WTC11 (cell line): ENCODE results near the gene ABCD2. TPM values are rescaled to one million over a fixed set of nuclear protein-coding genes. Genes with fewer than 3 reads are reported as not detected.

Experiments
- ATAC-seq: fragments of 200-7000 bp; cut with Tn5 transposase; 2 replicates; pipeline ENCODE4 v1.10.0; 2021; ENCODE audit warnings: mild to moderate bottlenecking, moderate library complexity
- CTCF ChIA-PET: fragments of 300-600 bp; sonication (Branson Sonifier 250); formaldehyde crosslinking; loops from one replicate; lab custom pipeline; 2021; ENCODE audit warnings: antibody characterized with exemption; lab: Charles Lee
- POLR2A ChIA-PET: fragments of 350-600 bp; sonication (Branson Sonifier 250); formaldehyde crosslinking; loops from one replicate; lab custom pipeline; 2021; ENCODE audit warnings: antibody characterized with exemption; lab: Charles Lee
- DNase-seq: peaks from one replicate; pipeline ENCODE4 v3.0.0; 2021; ENCODE audit warnings: low spot score
- H3K27ac Mint-ChIP-seq: 2 replicates; pipeline ENCODE4 v1.8.0; 2021; ENCODE audit warnings: mixed read lengths
- H3K27me3 Mint-ChIP-seq: 2 replicates; pipeline ENCODE4 v1.8.0; 2021; ENCODE audit warnings: low read depth, mild to moderate bottlenecking, moderate library complexity, mixed read lengths
- H3K36me3 Mint-ChIP-seq: 2 replicates; pipeline ENCODE4 v1.8.0; 2021; ENCODE audit warnings: mixed read lengths
- H3K4me1 Mint-ChIP-seq: 2 replicates; pipeline ENCODE4 v1.8.0; 2022; ENCODE audit warnings: mixed read lengths
- H3K4me3 Mint-ChIP-seq: 2 replicates; pipeline ENCODE4 v1.8.0; 2021; ENCODE audit warnings: mild to moderate bottlenecking, moderate library complexity, mixed read lengths
- H3K9me3 Mint-ChIP-seq: 2 replicates; pipeline ENCODE4 v1.8.0; 2021; ENCODE audit warnings: mixed read lengths
- CREM ChIP-seq: sonication (generic); formaldehyde crosslinking; IDR thresholded peaks from 2 replicates; pipeline ENCODE4 v1.8.1; 2022; ENCODE audit warnings: mild to moderate bottlenecking, missing genetic modification reagents, moderate library complexity
- EMX1 ChIP-seq: fragments of 250-450 bp; sonication (Bioruptor Pico); IDR thresholded peaks from 2 replicates; pipeline ENCODE4 v1.8.0; 2021; ENCODE audit warnings: mild to moderate bottlenecking
- ETV6 ChIP-seq: sonication (generic); formaldehyde crosslinking; IDR thresholded peaks from 2 replicates; pipeline ENCODE4 v1.8.1; 2022; ENCODE audit warnings: mild to moderate bottlenecking, missing genetic modification reagents
- GTF2I ChIP-seq: fragments of 250-450 bp; sonication (Bioruptor Pico); conservative IDR thresholded peaks from 2 replicates; pipeline ENCODE4 v1.4.0; 2021; ENCODE audit warnings: mild to moderate bottlenecking
- JUN ChIP-seq: sonication (generic); formaldehyde crosslinking; IDR thresholded peaks from 2 replicates; pipeline ENCODE4 v1.8.0; 2023; ENCODE audit warnings: mild to moderate bottlenecking, missing genetic modification reagents
- KAT7 ChIP-seq: sonication (generic); formaldehyde crosslinking; IDR thresholded peaks from 2 replicates; pipeline ENCODE4 v1.8.1; 2023; ENCODE audit warnings: missing genetic modification reagents, mild to moderate bottlenecking, borderline replicate concordance
- MXD4 ChIP-seq: fragments of 250-450 bp; sonication (Bioruptor Pico); IDR thresholded peaks from 2 replicates; pipeline ENCODE4 v1.8.0; 2021; ENCODE audit warnings: mild to moderate bottlenecking, moderate library complexity, borderline replicate concordance
- NR1H2 ChIP-seq: sonication (generic); formaldehyde crosslinking; IDR thresholded peaks from 2 replicates; pipeline ENCODE4 v1.9.0; 2021; ENCODE audit warnings: mild to moderate bottlenecking, moderate library complexity, missing genetic modification reagents
- NR3C1 ChIP-seq: sonication (generic); formaldehyde crosslinking; conservative IDR thresholded peaks from 2 replicates; pipeline ENCODE4 v1.8.1; 2023; ENCODE audit warnings: low read depth, mild to moderate bottlenecking, missing genetic modification reagents
- PRRX2 ChIP-seq: fragments of 250-450 bp; sonication (Bioruptor Pico); IDR thresholded peaks from 2 replicates; pipeline ENCODE4 v1.8.0; 2021; ENCODE audit warnings: mild to moderate bottlenecking
- RELA ChIP-seq: sonication (generic); formaldehyde crosslinking; IDR thresholded peaks from 2 replicates; pipeline ENCODE4 v1.8.1; 2022; ENCODE audit warnings: missing genetic modification reagents, mild to moderate bottlenecking, borderline replicate concordance
- RORB ChIP-seq: fragments of 250-450 bp; sonication (Bioruptor Pico); IDR thresholded peaks from 2 replicates; pipeline ENCODE4 v1.9.0; 2021; ENCODE audit warnings: mild to moderate bottlenecking
- SMAD4 ChIP-seq: sonication (generic); formaldehyde crosslinking; IDR thresholded peaks from 2 replicates; pipeline ENCODE4 v1.8.0; 2022; ENCODE audit warnings: mild to moderate bottlenecking, missing genetic modification reagents
- SP1 ChIP-seq: sonication (generic); formaldehyde crosslinking; conservative IDR thresholded peaks from 2 replicates; pipeline ENCODE4 v1.8.1; 2022; ENCODE audit warnings: missing genetic modification reagents
- TEAD1 ChIP-seq: sonication (generic); formaldehyde crosslinking; IDR thresholded peaks from 2 replicates; pipeline ENCODE4 v1.8.0; 2022; ENCODE audit warnings: mild to moderate bottlenecking, missing genetic modification reagents
- TEAD4 ChIP-seq: sonication (generic); formaldehyde crosslinking; IDR thresholded peaks from 2 replicates; pipeline ENCODE4 v1.8.0; 2022; ENCODE audit warnings: mild to moderate bottlenecking, missing genetic modification reagents
- ZBTB21 ChIP-seq: sonication (generic); formaldehyde crosslinking; IDR thresholded peaks from 2 replicates; pipeline ENCODE4 v1.8.1; 2023; ENCODE audit warnings: mild to moderate bottlenecking, missing genetic modification reagents, borderline replicate concordance
- ZNF138 ChIP-seq: sonication (generic); formaldehyde crosslinking; conservative IDR thresholded peaks from 2 replicates; pipeline ENCODE4 v1.8.1; 2022; ENCODE audit warnings: mild to moderate bottlenecking, moderate library complexity, missing genetic modification reagents
- ZNF232 ChIP-seq: sonication (generic); formaldehyde crosslinking; IDR thresholded peaks from 2 replicates; pipeline ENCODE4 v1.8.0; 2022; ENCODE audit warnings: mild to moderate bottlenecking, missing genetic modification reagents
- ZNF263 ChIP-seq: sonication (generic); formaldehyde crosslinking; IDR thresholded peaks from 2 replicates; pipeline ENCODE4 v1.8.1; 2022; ENCODE audit warnings: low read depth, mild to moderate bottlenecking, moderate library complexity, missing genetic modification reagents
- ZNF317 ChIP-seq: sonication (generic); formaldehyde crosslinking; IDR thresholded peaks from 2 replicates; pipeline ENCODE4 v1.8.1; 2023; ENCODE audit warnings: low read depth, mild to moderate bottlenecking, moderate library complexity, missing genetic modification reagents, borderline replicate concordance
- ZNF396 ChIP-seq: fragments of 250-450 bp; sonication (Bioruptor Pico); IDR thresholded peaks from 2 replicates; pipeline ENCODE4 v1.8.0; 2021; ENCODE audit warnings: mild to moderate bottlenecking, moderate library complexity, borderline replicate concordance
- ZNF423 ChIP-seq: fragments of 250-450 bp; sonication (Bioruptor Pico); IDR thresholded peaks from 2 replicates; pipeline ENCODE4 v2.1.2; 2022; ENCODE audit warnings: mild to moderate bottlenecking, moderate library complexity
- total RNA-seq: library from RNA; stranded (reverse); gene quantifications from 3 replicates; pipeline ENCODE4 v1.2.3, GENCODE V29; 2021
- TF ChIP-seq, protein P1 (sequence below): fragments of 250-450 bp; sonication (Bioruptor Pico); IDR thresholded peaks from 2 replicates; pipeline ENCODE4 v1.9.0; 2021; ENCODE audit warnings: mild to moderate bottlenecking
- TF ChIP-seq, protein P2 (sequence below): sonication (generic); formaldehyde crosslinking; IDR thresholded peaks from 2 replicates; pipeline ENCODE4 v1.8.1; 2023; ENCODE audit warnings: mild to moderate bottlenecking, moderate library complexity, missing genetic modification reagents
- TF ChIP-seq, protein P3 (sequence below): sonication (generic); formaldehyde crosslinking; IDR thresholded peaks from 2 replicates; pipeline ENCODE4 v1.8.1; 2023; ENCODE audit warnings: mild to moderate bottlenecking, missing genetic modification reagents, moderate library complexity
- TF ChIP-seq, protein P4 (sequence below): sonication (generic); formaldehyde crosslinking; IDR thresholded peaks from 2 replicates; pipeline ENCODE4 v1.8.1; 2023; ENCODE audit warnings: mild to moderate bottlenecking, missing genetic modification reagents, moderate library complexity
- TF ChIP-seq, protein P5 (sequence below): sonication (generic); formaldehyde crosslinking; IDR thresholded peaks from 2 replicates; pipeline ENCODE4 v1.8.0; 2022; ENCODE audit warnings: mild to moderate bottlenecking, missing genetic modification reagents
- TF ChIP-seq, protein P6 (sequence below): sonication (generic); formaldehyde crosslinking; IDR thresholded peaks from 2 replicates; pipeline ENCODE4 v1.8.1; 2022; ENCODE audit warnings: mild to moderate bottlenecking, missing genetic modification reagents, moderate library complexity, borderline replicate concordance

ABCD2 gene
- total RNA-seq, 1 experiment from 2014 or later = not detected

DNA sequence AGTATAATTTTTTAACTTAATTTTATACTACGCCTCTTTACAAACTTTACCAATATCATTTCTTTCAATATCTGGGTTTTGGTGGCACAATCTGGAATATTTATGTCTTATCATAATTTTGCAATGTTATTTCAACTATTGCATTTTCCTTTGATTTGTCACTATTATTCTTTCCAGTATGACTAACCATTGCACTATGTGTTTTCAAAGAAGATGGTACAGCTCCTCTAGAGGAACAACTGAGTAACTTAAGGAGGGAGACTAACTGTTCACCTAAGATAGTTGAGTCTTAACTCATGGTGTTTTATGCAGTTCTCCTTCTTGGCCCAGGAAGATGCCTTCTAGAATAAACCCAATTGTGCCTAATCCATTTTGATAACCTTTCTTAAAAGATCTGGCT, 116.2 kb downstream of the ABCD2 start:
- ChIA-PET CTCF (interaction anchor here (1.2 kb wide), 1 partner anchor 49 kb away, joined by 5 read pairs; no protein-coding TSS in a partner anchor), POLR2A (no interaction called here)
- Mint-ChIP-seq H3K4me1 (peaks cover 12% of the 10 kb centered on the region), H3K9me3 (no peaks in the 10 kb centered on the region), H3K4me3 (no peak overlapping the region), H3K36me3 (no peaks in the 10 kb centered on the region), H3K27ac (no peak overlapping the region), H3K27me3 (no peaks in the 10 kb centered on the region)
- ATAC-seq = peak; percentile 56
- DNase-seq = no peak
- TF ChIP-seq RORB (CRISPR knock-in tag) (no peak), NR1H2 (CRISPR knock-in tag) (no peak), NR3C1 (no peak), ZNF423 (CRISPR knock-in tag) (no peak), SMAD4 (no peak), JUN (CRISPR knock-in tag) (no peak), CREM (CRISPR knock-in tag) (no peak), ETV6 (CRISPR knock-in tag) (no peak), ZNF263 (CRISPR knock-in tag) (no peak)
- TF ChIP-seq, protein P1, sequence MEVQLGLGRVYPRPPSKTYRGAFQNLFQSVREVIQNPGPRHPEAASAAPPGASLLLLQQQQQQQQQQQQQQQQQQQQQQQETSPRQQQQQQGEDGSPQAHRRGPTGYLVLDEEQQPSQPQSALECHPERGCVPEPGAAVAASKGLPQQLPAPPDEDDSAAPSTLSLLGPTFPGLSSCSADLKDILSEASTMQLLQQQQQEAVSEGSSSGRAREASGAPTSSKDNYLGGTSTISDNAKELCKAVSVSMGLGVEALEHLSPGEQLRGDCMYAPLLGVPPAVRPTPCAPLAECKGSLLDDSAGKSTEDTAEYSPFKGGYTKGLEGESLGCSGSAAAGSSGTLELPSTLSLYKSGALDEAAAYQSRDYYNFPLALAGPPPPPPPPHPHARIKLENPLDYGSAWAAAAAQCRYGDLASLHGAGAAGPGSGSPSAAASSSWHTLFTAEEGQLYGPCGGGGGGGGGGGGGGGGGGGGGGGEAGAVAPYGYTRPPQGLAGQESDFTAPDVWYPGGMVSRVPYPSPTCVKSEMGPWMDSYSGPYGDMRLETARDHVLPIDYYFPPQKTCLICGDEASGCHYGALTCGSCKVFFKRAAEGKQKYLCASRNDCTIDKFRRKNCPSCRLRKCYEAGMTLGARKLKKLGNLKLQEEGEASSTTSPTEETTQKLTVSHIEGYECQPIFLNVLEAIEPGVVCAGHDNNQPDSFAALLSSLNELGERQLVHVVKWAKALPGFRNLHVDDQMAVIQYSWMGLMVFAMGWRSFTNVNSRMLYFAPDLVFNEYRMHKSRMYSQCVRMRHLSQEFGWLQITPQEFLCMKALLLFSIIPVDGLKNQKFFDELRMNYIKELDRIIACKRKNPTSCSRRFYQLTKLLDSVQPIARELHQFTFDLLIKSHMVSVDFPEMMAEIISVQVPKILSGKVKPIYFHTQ (CRISPR knock-in tag) = no peak
- TF ChIP-seq, protein P2, sequence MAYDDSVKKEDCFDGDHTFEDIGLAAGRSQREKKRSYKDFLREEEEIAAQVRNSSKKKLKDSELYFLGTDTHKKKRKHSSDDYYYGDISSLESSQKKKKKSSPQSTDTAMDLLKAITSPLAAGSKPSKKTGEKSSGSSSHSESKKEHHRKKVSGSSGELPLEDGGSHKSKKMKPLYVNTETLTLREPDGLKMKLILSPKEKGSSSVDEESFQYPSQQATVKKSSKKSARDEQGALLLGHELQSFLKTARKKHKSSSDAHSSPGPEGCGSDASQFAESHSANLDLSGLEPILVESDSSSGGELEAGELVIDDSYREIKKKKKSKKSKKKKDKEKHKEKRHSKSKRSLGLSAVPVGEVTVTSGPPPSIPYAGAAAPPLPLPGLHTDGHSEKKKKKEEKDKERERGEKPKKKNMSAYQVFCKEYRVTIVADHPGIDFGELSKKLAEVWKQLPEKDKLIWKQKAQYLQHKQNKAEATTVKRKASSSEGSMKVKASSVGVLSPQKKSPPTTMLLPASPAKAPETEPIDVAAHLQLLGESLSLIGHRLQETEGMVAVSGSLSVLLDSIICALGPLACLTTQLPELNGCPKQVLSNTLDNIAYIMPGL = no peak

DNA sequence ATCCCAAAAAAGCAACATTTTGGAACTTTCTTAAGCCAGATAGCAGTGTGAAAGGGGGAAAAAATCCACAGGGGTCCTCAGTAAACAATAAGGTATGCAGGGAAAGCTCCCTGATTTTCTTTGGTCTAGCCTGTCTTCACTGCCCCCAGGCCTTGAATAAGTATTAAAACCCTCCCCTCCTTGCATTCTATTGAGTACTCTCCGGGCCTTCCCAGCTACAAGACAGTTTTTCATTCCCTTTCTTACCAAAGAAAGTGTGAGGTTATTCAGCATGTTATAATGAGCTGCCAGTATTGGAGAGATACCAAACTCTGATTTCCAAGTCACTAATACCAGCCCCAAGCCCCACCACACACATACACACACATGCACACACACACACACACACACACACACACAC, 116.9 kb downstream of the ABCD2 start:
- no peaks in the 10 kb centered on the region for H3K27me3 Mint-ChIP-seq
- H3K36me3 Mint-ChIP-seq = no peaks in the 10 kb centered on the region
- ATAC-seq (peak; percentile 81), DNase-seq (no peak)
- no peak overlapping the region for H3K27ac Mint-ChIP-seq
- no peak overlapping the region for H3K4me3 Mint-ChIP-seq
- TF ChIP-seq ZNF138 (CRISPR knock-in tag) (no peak), ZNF317 (CRISPR knock-in tag) (no peak), ZNF232 (CRISPR knock-in tag) (no peak), KAT7 (CRISPR knock-in tag) (no peak), NR1H2 (CRISPR knock-in tag) (no peak), MXD4 (CRISPR knock-in tag) (no peak), TEAD4 (CRISPR knock-in tag) (no peak), PRRX2 (no peak), EMX1 (CRISPR knock-in tag) (no peak), GTF2I (no peak), ZNF396 (CRISPR knock-in tag) (no peak), SP1 (CRISPR knock-in tag) (no peak), ZBTB21 (CRISPR knock-in tag) (no peak), TEAD1 (CRISPR knock-in tag) (no peak), RELA (no peak)
- TF ChIP-seq, protein P3, sequence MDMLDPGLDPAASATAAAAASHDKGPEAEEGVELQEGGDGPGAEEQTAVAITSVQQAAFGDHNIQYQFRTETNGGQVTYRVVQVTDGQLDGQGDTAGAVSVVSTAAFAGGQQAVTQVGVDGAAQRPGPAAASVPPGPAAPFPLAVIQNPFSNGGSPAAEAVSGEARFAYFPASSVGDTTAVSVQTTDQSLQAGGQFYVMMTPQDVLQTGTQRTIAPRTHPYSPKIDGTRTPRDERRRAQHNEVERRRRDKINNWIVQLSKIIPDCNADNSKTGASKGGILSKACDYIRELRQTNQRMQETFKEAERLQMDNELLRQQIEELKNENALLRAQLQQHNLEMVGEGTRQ (CRISPR knock-in tag) = no peak
- TF ChIP-seq, protein P4, sequence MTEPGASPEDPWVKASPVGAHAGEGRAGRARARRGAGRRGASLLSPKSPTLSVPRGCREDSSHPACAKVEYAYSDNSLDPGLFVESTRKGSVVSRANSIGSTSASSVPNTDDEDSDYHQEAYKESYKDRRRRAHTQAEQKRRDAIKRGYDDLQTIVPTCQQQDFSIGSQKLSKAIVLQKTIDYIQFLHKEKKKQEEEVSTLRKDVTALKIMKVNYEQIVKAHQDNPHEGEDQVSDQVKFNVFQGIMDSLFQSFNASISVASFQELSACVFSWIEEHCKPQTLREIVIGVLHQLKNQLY (CRISPR knock-in tag) = no peak
- TF ChIP-seq, protein P2 = no peak
- TF ChIP-seq, protein P5, sequence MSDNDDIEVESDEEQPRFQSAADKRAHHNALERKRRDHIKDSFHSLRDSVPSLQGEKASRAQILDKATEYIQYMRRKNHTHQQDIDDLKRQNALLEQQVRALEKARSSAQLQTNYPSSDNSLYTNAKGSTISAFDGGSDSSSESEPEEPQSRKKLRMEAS (CRISPR knock-in tag) = no peak
- TF ChIP-seq, protein P6, sequence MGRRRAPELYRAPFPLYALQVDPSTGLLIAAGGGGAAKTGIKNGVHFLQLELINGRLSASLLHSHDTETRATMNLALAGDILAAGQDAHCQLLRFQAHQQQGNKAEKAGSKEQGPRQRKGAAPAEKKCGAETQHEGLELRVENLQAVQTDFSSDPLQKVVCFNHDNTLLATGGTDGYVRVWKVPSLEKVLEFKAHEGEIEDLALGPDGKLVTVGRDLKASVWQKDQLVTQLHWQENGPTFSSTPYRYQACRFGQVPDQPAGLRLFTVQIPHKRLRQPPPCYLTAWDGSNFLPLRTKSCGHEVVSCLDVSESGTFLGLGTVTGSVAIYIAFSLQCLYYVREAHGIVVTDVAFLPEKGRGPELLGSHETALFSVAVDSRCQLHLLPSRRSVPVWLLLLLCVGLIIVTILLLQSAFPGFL = no peak
- peaks cover 12% of the 10 kb centered on the region for H3K4me1 Mint-ChIP-seq
- ChIA-PET CTCF (interaction anchor here (1.2 to 1.4 kb wide), 2 partner anchors 48 to 59 kb away, joined by 3 to 5 read pairs; no protein-coding TSS in a partner anchor), POLR2A (no interaction called here)
- no peaks in the 10 kb centered on the region for H3K9me3 Mint-ChIP-seq
